GM23248 (cell line): ENCODE measurements around the gene ANKS6. TPM values are rescaled to one million over a fixed set of nuclear protein-coding genes. Genes with fewer than 3 reads are reported as not detected.

Source experiments
- DNase-seq: peaks from one replicate; pipeline ENCODE4 v3.0.0-alpha.2; 2015
- H2AFZ ChIP-seq: fragments of 200-600 bp; sonication (generic); 2 replicates; pipeline ENCODE4 v1.6.1; 2016; ENCODE audit warnings: antibody characterized with exemption
- H3F3A ChIP-seq: fragments of 200-600 bp; sonication (generic); 2 replicates; pipeline ENCODE4 v1.6.1; 2016; ENCODE audit warnings: mild to moderate bottlenecking, antibody characterized with exemption, mixed run types; ENCODE audit not compliant: insufficient read depth
- H3K27ac ChIP-seq: fragments of 200-600 bp; sonication (generic); 2 replicates; pipeline ENCODE4 v1.5.1; 2016; ENCODE audit warnings: mild to moderate bottlenecking
- H3K27me3 ChIP-seq: fragments of 200-600 bp; sonication (generic); replicated peaks from 2 replicates; pipeline ENCODE4 v1.6.1; 2016; ENCODE audit warnings: mild to moderate bottlenecking; ENCODE audit not compliant: insufficient read depth
- H3K36me3 ChIP-seq: fragments of 200-600 bp; sonication (generic); 2 replicates; pipeline ENCODE4 v1.6.1; 2016; ENCODE audit warnings: low read depth, mild to moderate bottlenecking
- H3K4me1 ChIP-seq: fragments of 200-600 bp; sonication (generic); 2 replicates; pipeline ENCODE4 v1.6.1; 2016; ENCODE audit warnings: mild to moderate bottlenecking; ENCODE audit not compliant: insufficient read depth
- H3K4me2 ChIP-seq: fragments of 200-600 bp; sonication (generic); one replicate; pipeline ENCODE4 v1.6.1; 2016; ENCODE audit warnings: mild to moderate bottlenecking; ENCODE audit not compliant: unreplicated experiment
- H3K4me3 ChIP-seq: fragments of 200-600 bp; sonication (generic); 2 replicates; pipeline ENCODE4 v1.5.1; 2016; ENCODE audit warnings: mild to moderate bottlenecking
- H3K79me2 ChIP-seq: fragments of 200-600 bp; sonication (generic); 2 replicates; pipeline ENCODE4 v1.6.1; 2016; ENCODE audit warnings: mild to moderate bottlenecking; ENCODE audit not compliant: insufficient read depth
- H3K9ac ChIP-seq: fragments of 200-600 bp; sonication (generic); 2 replicates; pipeline ENCODE4 v1.6.1; 2016; ENCODE audit warnings: mild to moderate bottlenecking
- H3K9me2 ChIP-seq: fragments of 200-600 bp; sonication (generic); 2 replicates; pipeline ENCODE4 v1.6.1; 2016; ENCODE audit warnings: mixed run types, mild to moderate bottlenecking, moderate library complexity; ENCODE audit not compliant: insufficient read depth
- H3K9me3 ChIP-seq: fragments of 200-600 bp; sonication (generic); one replicate; pipeline ENCODE4 v1.6.1; 2017; ENCODE audit warnings: low read depth
- H4K20me1 ChIP-seq: fragments of 200-600 bp; sonication (generic); 2 replicates; pipeline ENCODE4 v1.6.0; 2016; ENCODE audit not compliant: insufficient read depth
- EZH2 ChIP-seq: fragments of 200-600 bp; sonication (generic); IDR thresholded peaks from 2 replicates; pipeline ENCODE4 v1.6.1; 2018; ENCODE audit warnings: antibody characterized with exemption, mild to moderate bottlenecking; ENCODE audit not compliant: insufficient read depth, poor library complexity, severe bottlenecking
- EZH2phosphoT487 ChIP-seq: fragments of 200-600 bp; sonication (generic); IDR thresholded peaks from 2 replicates; pipeline ENCODE4 v1.6.1; 2018; ENCODE audit warnings: antibody characterized with exemption, moderate library complexity, mild to moderate bottlenecking, low read depth; ENCODE audit not compliant: insufficient read depth
- WGBS, 2 experiments: methylation state at CpG; one replicate each; pipeline ENCODE4 v1.1.6; 2015 to 2017; ENCODE audit warnings: low lambda C conversion rate in 2 of 2, low coverage in 1 of 2; ENCODE audit errors: missing lambda C conversion rate in 2 of 2; 5-methylcytosine and 5-hydroxymethylcytosine counted together
- in situ Hi-C: fragments of 300-500 bp; cut with MboI; formaldehyde crosslinking; loops from 2 replicates; pipeline ENCODE4 v1.15.0; 2020
- polyA plus RNA-seq: library from polyadenylated mRNA; unstranded; fragments of >200 nt; fragmentation: Nextera tagmentation; extraction: Ambion mirVana; gene quantifications from 2 replicates; pipeline ENCODE4 v1.2.1, GENCODE V29; 2016
- total RNA-seq: library from RNA; depleted of rRNA; stranded (reverse); fragments of >200 nt; shearing (Covaris generic); gene quantifications from 2 replicates; pipeline ENCODE4 v1.2.3, GENCODE V29; 2014; rRNA removed

Gene ANKS6
- total RNA-seq, result 14.4 and 26.4 TPM in 2 replicates
- 6.1 and 7.1 TPM in 2 replicates for polyA plus RNA-seq

GRCh38 chr9:98796364-98797101, at the start of gene ANKS6:
ANKS6 (minus strand) TSS chr9:98796555; CDS start chr9:98796491, 64 bp downstream.
- peaks cover 3% of the 10 kb centered on the region for H3K9me3 ChIP-seq
- no peaks in the 10 kb centered on the region for H4K20me1 ChIP-seq
- no peaks in the 10 kb centered on the region for H3K36me3 ChIP-seq
- H3K4me2 ChIP-seq, result peak within 1 kb of the TSS; percentile 99
- H3K9ac ChIP-seq, result peak within 1 kb of the TSS; percentile 83
- no peaks in the 10 kb centered on the region for H3K9me2 ChIP-seq
- 0 out of 2 replicates have a peak, but pooled peaks cover 9% of the 10 kb centered on the region for H3F3A ChIP-seq
- TF ChIP-seq EZH2phosphoT487 (no peak), EZH2 (no peak)
- H3K4me3 ChIP-seq, result peak within 1 kb of the TSS; percentile 82
- peak within 1 kb of the TSS; percentile 98 for H2AFZ ChIP-seq
- 5 to 9% methylated on average over 41 to 67 of the region's 86 CpGs for WGBS, 2 experiments
- in situ Hi-C loops, result no loop called here
- no peaks in the 10 kb centered on the region for H3K27me3 ChIP-seq
- peak; percentile 90 for DNase-seq
- H3K79me2 ChIP-seq, result peaks cover 37% of the 10 kb centered on the region
- H3K4me1 ChIP-seq, result peaks cover 12% of the 10 kb centered on the region
- H3K27ac ChIP-seq, result 0 out of 2 replicates have a peak within 1 kb of the TSS, but pooled peaks have one; percentile 13

GRCh38 chr9:98846081-98846480, 49.7 kb upstream of the ANKS6 start:
- Histone ChIP-seq H3K27me3 (no peaks in the 10 kb centered on the region), H2AFZ (no peak overlapping the region), H3K4me1 (peaks cover 8% of the 10 kb centered on the region), H3K4me3 (no peak overlapping the region), H4K20me1 (no peaks in the 10 kb centered on the region), H3K27ac (no peak overlapping the region), H3K4me2 (no peak overlapping the region), H3K79me2 (no peaks in the 10 kb centered on the region), H3F3A (peaks cover 8% of the 10 kb centered on the region), H3K9me3 (no peaks in the 10 kb centered on the region), H3K36me3 (no peaks in the 10 kb centered on the region), H3K9ac (no peak overlapping the region), H3K9me2 (no peaks in the 10 kb centered on the region)
- WGBS, 2 experiments, result 89 to 94% methylated on average over 5 of the region's 5 CpGs
- in situ Hi-C loops, result no loop called here
- no peak for TF ChIP-seq EZH2phosphoT487
- no peak for TF ChIP-seq EZH2
- no peak for DNase-seq

- Histone ChIP-seq H4K20me1 (no peaks in the 10 kb centered on the region), H3K27me3 (no peaks in the 10 kb centered on the region), H3K9me2 (no peaks in the 10 kb centered on the region), H3F3A (no peaks in the 10 kb centered on the region), H3K79me2 (no peaks in the 10 kb centered on the region), H3K9me3 (no peaks in the 10 kb centered on the region), H3K4me2 (no peak overlapping the region), H2AFZ (no peak overlapping the region), H3K4me1 (no peaks in the 10 kb centered on the region), H3K27ac (no peak overlapping the region), H3K9ac (no peak overlapping the region), H3K4me3 (no peak overlapping the region), H3K36me3 (no peaks in the 10 kb centered on the region)
- no peak for TF ChIP-seq EZH2
- TF ChIP-seq EZH2phosphoT487, result no peak
- in situ Hi-C loops, result no loop called here
- WGBS, 2 experiments, result 79 to 82% methylated on average over 7 of the region's 7 CpGs
- no peak for DNase-seq
Measured at GRCh38 chr9:98842510-98842909, 46.2 kb upstream of the ANKS6 start.

- no peaks in the 10 kb centered on the region for H3F3A ChIP-seq
- H3K9me2 ChIP-seq, result no peaks in the 10 kb centered on the region
- H3K27ac ChIP-seq, result no peak overlapping the region
- DNase-seq, result no peak
- no peak overlapping the region for H3K4me3 ChIP-seq
- H2AFZ ChIP-seq, result no peak overlapping the region
- H3K36me3 ChIP-seq, result no peaks in the 10 kb centered on the region
- H3K79me2 ChIP-seq, result no peaks in the 10 kb centered on the region
- no peaks in the 10 kb centered on the region for H3K9me3 ChIP-seq
- H3K27me3 ChIP-seq, result no peaks in the 10 kb centered on the region
- no peak for TF ChIP-seq EZH2
- TF ChIP-seq EZH2phosphoT487, result no peak
- H3K4me1 ChIP-seq, result no peaks in the 10 kb centered on the region
- WGBS, 2 experiments, result 82 to 88% methylated on average over 4 of the region's 4 CpGs
- H3K4me2 ChIP-seq, result no peak overlapping the region
- no peaks in the 10 kb centered on the region for H4K20me1 ChIP-seq
- in situ Hi-C loops, result no loop called here
- H3K9ac ChIP-seq, result no peak overlapping the region
Measured at GRCh38 chr9:98839724-98840123, 43.4 kb upstream of the ANKS6 start.
